Fibroblast of skin of right quadriceps (primary cell): Measurements from ENCODE around the gene LOXHD1.

ENCODE experiments used
- DNase-seq: peaks from one replicate; pipeline ENCODE4 v3.0.0-alpha.2; 2013

The LOXHD1 gene

GRCh38 chr18:46538376-46538775 is 118.6 kb downstream of the LOXHD1 start:
- DNase-seq: no peak

- DNase-seq: no peak
These were observed 120.7 kb downstream of the LOXHD1 start for GRCh38 chr18:46536215-46536874.

DNA sequence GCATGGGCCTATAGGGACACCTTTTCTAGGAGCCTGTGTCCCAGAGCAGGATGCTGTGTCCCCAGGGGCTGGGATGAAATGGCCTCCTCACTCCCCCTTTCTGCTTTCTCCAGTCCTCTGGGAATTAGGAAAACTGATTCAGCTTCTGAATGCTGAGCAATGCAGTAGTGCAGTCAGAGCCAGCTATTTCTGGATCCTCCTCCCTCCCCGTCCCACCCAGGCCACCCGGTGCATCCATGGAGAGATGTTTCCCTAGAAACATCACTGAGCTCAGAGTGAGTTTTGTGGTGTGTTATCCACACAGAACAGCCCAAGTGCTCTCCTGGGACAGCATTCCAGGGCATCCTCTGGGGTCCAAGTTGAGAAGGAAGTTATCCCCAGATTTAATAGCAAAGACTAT is 125.5 kb downstream of the LOXHD1 start:
- no peak for DNase-seq

DNA sequence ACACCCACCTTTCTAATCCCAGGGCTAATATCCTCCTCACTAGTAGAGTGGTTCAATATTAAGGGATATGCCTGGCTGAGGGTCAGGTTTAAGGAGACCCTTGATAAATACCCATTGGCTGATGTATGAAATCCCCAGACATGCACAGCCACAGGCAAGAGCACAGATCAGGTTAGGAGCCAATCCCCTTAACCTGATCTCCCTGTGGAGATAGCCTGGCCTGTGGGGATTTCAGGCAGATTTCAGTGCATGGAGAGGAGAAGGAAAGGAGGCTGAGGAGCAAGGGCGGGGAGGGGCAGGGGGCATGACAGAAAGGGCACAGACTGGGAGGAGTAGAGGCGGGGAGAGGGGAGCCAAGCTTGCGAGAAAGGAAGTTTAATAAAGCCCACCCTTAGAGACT is 129.0 kb downstream of the LOXHD1 start:
- DNase-seq: no peak

DNA sequence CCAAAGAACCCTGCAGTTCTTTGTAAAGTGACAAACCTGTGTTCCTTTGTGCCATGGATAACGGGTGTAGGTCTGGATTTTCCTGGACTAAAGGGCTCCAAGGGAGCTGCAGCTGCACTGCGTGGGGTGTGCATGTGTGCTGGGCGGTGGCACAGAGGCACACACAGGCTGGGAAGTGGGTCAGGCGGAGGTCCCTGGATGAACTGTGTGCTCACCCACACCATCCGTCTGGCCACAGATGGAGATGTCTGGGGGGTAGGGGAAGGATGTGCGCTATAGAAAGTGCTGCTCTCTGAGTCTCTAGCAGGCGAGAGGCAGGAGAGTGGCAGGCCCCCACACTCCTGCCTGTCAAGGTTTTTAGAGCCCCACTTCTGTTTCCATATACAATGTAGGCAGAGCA is 137.2 kb downstream of the LOXHD1 start:
- no peak for DNase-seq

DNA sequence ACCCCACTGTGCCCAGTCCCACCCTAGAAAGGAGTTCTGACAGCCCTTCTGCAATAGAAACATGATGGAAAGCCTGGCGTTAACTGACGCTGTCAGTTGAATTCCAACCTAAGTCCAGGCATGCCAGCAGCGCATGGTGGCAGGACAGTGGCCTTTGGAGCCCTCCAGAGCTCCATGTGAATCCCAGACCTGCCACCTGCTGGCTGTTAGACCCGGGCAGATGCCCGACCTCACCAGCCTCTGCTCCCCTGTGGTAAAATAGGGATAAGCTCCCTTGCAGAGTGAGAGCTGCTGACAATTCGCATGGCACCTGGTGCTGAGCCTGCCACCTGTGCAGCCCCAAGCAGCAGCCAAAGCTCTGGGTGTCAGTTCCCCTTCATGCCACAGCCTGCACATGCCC is 138.6 kb downstream of the LOXHD1 start:
- DNase-seq: no peak

DNA sequence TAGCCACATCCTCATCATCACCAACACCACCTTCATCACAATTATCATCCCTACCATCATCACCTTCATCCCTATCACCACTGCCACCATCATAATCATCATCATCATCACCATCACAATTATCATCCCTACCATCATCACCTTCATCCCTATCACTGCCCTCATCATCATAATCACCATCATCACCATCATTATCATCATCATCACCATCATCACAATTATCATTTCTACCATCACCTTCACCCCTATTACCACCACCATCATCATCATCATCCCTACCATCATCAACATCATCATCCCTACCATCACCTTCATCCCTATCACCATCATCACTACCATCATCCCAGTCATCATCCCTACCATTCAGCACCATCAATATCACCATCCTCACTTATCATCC is 140.5 kb downstream of the LOXHD1 start:
- no peak for DNase-seq

DNA sequence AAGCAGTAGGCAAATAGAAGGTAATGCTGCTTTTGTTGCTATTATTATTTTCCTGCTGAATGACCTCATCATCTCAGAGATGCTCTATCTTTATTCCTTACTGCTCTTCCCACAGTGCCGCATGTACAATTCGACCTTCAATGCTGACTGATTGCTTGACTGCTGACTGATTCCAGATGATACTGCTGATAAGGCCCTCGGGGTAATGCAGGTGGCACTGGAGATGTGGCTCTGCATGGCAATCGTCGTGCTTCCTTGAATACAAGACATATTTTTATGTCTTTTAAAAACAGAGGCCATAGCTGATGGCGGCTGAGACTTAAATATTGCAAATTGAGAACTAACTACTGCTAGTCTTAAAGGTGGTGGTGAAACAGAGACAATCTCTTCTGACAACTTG is 146.6 kb downstream of the LOXHD1 start:
- no peak for DNase-seq

- no peak for DNase-seq
These were observed 147.5 kb downstream of the LOXHD1 start for GRCh38 chr18:46509530-46509929.

DNA sequence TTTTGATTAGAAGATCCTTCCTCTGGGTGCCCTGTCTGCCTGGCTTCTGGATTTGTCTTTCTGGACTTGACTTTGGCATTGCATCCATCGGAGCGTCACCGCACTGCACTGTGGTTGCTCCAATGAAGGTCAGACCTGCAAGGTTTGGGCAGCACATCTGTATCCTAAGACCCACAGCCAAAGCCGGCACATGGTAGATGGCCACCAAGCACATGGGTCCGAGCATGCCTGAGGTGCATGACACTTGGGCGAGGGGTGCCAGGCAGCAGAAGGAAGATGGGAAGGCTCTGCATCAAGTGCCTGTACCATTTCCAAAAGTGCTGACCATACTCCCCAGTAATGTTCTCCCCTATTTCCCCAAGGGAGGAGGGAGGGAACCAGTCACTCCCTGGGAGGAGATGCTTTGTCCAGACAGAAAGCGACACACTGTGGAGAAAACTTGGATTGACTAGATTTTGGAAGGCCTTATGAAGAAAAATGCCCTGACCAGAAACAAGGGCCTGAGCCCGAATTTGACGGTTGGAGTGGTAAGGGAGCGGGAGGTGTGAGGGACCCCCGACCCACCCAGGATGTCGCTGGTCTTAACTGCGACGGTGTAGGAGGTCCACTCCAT is 149.9 kb downstream of the LOXHD1 start:
- DNase-seq: no peak

GRCh38 chr18:46502444-46502843 is 154.6 kb downstream of the LOXHD1 start:
- no peak for DNase-seq

GRCh38 chr18:46497129-46497528 is 159.9 kb downstream of the LOXHD1 start:
- peak; percentile 24 for DNase-seq

DNA sequence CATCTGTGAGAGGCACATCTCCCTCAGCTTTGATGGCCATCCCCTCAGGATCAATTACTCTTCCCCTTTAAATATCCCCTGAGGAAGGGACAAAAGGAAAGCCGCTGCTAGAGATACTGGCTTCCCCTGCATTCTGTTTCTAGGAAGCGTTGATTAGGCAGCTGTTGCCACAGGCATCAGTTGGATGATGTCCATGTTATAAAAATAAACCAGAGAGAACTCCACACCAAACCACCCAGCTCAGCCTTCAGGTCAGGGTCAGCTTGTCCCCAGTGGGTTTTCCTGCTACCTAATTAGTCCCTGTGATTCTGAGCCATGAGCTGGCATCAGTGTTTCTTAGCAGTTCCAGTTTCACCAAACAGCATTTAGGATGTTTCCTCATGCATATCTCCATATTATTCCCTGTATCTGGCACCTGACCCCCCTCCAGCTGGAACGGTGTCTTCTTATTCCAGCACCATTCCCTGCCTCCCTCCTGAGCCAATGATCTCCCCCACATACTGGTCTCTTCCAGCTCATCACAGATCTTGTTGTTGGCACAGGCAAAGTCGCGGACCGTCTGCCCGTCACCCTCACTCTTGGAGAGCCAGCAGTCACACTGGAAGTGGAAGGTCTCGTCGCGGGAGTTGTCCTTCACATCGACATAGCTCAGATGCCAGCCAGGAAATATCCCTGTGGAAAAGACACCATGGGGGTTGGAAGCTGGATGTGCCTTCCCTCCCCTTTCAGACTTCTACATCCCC is 168.4 kb downstream of the LOXHD1 start:
- DNase-seq: no peak

DNA sequence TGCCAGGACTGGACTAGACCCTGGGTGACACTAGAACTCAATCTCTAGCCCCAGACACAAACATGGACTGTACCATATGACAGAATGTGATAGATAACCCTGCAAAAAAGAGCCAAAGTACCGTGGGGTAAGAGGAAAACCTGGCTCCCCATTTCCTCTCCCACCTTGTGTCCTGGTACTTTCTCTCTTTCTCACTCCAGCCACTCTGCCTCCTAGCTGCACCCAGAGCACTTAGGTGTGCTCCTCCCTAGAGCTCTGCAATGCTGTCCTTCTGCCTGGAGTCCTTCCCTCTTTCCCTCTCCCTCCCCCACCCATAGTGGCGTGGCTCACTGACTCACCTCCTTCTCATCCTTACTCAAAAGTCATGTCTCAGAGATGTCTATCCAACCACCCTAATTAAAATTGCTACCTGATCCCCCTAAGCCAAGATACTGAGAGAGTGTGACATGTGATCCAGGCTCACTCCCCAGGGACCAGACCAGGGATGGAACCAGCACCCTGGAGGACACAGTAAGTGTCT is 171.3 kb downstream of the LOXHD1 start:
- no peak for DNase-seq

DNA sequence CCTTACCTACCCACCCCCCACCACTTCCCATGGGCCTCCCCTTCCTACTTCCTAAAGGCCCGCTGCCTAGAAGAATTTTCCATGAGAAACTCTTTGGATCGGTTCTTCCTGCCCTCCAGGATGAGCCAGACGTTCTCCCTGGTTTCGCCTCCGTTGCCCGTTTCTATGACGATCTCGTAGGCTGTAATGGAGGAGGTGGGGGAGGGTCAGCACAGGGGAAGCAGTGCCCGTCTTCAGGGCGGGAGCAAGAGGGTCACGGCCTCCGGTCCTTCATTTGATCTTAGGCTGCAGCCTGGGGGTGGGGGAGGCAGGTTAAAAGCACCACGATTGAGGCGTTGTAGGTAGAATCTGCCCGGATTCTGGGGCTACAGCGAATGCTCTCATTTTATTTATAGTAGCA is 172.0 kb downstream of the LOXHD1 start:
- DNase-seq: no peak

GRCh38 chr18:46482831-46483230 is 174.2 kb downstream of the LOXHD1 start:
- no peak for DNase-seq

- DNase-seq: no peak
These were observed 175.2 kb downstream of the LOXHD1 start for GRCh38 chr18:46481847-46482245.

DNA sequence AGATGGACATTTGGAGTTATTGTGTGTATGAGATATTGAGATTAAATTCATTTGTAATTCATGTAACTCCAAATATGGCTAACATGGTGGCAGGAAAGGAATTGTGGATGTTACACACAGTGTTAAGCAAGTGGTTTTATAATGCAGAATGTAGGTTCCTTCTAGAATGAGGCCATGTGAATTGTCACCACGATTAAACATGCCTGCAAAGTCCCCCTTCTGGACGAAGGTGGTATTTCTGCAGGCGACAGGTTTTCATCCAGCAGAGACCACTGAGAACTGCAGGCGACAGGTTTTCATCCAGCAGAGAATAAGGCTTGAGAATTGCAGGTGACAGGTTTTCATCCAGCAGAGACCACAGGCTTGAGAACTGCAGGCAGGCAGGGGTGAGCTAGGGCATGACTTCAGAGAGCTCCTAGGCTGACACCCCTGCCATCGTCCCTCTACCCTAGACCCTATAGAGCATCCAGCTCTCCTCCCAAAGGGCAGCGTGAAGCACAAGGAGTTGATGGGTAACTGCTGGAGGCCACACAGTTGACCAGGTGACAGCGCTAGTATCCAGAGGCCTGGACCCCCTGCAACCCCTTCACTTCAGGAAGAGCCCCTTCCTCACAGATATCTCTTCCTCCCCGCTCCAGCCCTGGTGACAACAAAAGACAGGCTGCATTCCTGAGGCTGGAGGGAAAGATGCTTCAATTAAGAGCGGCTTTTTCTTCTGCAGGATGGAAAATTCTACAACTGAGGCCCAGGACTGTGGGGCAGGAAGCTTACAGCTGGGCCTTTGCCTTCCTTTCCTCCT is 175.8 kb downstream of the LOXHD1 start:
- DNase-seq: peak; percentile 30

DNA sequence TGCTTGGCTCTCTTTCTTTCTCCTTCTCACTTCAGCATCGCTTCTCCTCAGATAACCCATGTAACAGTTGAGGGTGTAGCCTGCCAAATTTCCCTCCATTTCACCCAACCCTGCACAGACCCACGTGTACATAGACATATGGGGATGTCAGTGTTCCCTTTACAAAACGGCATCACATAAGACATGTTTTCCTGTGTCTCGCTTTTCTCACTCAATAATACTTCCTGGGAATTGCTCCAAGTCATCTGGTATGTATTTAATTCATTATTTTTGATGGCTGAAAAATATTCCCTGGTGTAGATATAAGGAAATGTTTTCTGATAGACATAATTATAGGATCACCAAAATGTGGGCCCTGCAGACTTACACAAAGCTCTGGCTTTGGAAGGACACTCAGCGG is 176.8 kb downstream of the LOXHD1 start:
- no peak for DNase-seq

DNA sequence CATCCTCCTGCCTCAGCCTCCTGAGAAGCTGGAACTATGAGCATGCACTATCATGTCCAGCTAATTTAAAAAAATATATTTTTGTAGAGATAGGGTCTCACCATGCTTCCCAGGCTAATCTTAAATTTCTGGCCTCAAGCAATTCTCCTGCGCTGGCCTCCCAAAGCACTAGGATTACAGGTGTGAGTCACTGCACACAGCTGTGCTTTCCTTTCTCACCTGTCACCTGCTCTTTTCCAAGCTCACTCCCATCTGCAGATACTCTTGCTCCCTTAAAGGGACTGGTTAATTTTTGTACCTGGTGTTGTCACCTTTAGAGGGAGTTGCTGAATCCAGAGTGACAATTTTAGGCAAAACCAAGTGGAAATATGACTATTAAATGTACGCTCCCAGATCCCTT is 178.2 kb downstream of the LOXHD1 start:
- DNase-seq: no peak

- DNase-seq: no peak
These were observed 179.5 kb downstream of the LOXHD1 start for GRCh38 chr18:46477425-46478011.

DNA sequence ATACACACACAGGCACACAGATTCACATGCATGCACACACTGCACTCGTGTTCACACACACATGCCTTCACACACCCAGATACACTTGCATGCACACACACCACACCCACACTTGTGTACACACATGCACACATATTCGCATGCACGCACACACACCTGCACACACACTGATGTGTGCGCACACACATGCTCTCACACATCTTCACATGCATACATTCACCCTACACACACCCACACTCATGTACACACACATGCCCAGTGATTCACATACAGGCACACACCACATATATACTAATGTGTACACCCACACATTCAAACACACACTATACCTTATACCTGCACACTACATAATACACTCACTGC is 181.6 kb downstream of the LOXHD1 start:
- no peak for DNase-seq
